Omental fat pad (tissue), 4 donors: Measurements from ENCODE around the gene BAZ1B. TPM values are rescaled to one million over a fixed set of nuclear protein-coding genes. Genes with fewer than 3 reads are reported as not detected.
"Not testable (repeated sequence)": the region's sequence is repeated elsewhere in the genome, so short reads cannot be mapped to it uniquely, and the experiment has no call there.

Experiments
- ATAC-seq: fragments of 150-250 bp; one replicate; pipeline ENCODE4 v1.9.1; 2016; ENCODE audit warnings: mild to moderate bottlenecking, moderate library complexity; ENCODE audit not compliant: low FRiP score
- DNase-seq: peaks from one replicate; pipeline ENCODE4 v3.0.0-alpha.2; 2019; ENCODE audit warnings: low spot score
- CTCF ChIP-seq, 3 donors: fragments of 450-650 bp; IDR thresholded peaks; one replicate each; pipeline ENCODE4 v1.5.1; 2016 to 2017; ENCODE audit warnings: antibody characterized with exemption in 3 of 3, mild to moderate bottlenecking in 3 of 3, moderate library complexity in 2 of 3
- total RNA-seq, 4 donors: library from RNA; depleted of rRNA; stranded (reverse); fragments of >200 nt; gene quantifications; one replicate each; pipeline ENCODE4 v1.1.0, GENCODE V29; 2016

Gene BAZ1B
- total RNA-seq, 4 donors from 2014 or later = 42.9 to 61.4 (median 54.9) TPM

- DNase-seq (no peak), ATAC-seq (no peak)
- TF ChIP-seq CTCF (IDR thresholded peaks at IDR 0.05) = no peak
These were observed 92.9 kb downstream of the BAZ1B start for GRCh38 chr7:73429215-73429614.

DNA sequence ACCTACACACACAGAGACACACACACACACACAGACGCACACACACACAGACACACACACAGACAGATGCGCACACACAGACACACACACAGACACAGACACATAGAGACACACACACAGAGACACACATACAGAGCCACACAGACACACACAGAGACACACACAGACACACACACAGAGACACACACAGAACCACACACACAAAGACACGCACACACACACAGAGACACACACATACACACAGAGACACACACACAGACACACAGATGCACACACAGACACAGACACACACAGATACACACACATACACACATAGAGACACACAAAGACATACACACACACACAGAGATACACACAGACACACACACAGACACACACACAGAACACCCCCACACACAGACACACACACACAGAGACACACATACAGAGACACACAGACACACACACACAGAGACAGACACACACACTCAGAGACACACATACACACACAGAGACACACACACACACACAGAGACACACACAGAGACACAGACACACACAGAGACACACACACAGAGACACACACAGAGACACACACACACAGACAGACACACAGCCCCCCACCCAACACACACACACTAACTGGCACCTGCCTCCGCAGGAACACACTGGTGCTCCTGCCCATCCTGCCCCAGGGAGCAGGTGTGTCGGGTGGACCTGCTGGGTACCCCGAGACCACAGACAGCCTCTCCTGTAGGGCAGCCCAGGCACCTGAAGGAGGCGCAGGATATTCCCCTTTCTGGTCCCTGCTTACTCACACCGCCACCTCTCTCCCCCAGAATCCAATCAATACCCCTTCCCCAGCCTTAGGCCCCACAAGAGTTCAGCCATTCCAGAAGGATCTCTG lies 93.9 kb downstream of the BAZ1B start:
- no peak for ATAC-seq
- no peak for TF ChIP-seq CTCF (IDR thresholded peaks at IDR 0.05)
- no peak for DNase-seq

GRCh38 chr7:73426016-73426415 lies 96.1 kb downstream of the BAZ1B start:
- no peak for TF ChIP-seq CTCF (IDR thresholded peaks at IDR 0.05)

GRCh38 chr7:73425356-73425983 lies 96.6 kb downstream of the BAZ1B start:
- no peak for DNase-seq
- no peak for TF ChIP-seq CTCF (IDR thresholded peaks at IDR 0.05)
- no peak for ATAC-seq

More at GRCh38 chr7:73426016-73426415, 96.1 kb downstream of the BAZ1B start:
- DNase-seq (no peak), ATAC-seq (no peak)

DNA sequence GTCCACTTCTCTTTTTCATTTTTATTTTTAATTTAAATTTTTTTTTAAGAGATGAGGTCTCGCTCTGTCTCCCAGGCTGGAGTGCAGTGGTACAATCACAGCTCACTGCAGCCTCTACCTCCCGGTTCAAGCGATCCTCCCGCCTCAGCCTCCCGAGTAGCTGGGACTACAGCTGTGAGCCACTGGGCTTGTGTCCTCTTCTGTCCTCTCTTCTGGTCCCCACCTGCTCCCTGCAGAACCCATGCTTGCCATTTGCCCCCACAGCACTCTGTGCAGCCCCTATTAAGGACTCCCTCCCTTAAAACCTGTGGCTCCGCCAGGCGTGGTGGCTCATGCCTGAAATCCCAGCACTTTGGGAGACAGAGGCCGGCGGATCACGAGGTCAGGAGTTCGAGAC lies 97.6 kb downstream of the BAZ1B start:
- TF ChIP-seq CTCF (IDR thresholded peaks at IDR 0.05) = no peak
- DNase-seq (no peak), ATAC-seq (no peak)

GRCh38 chr7:73423519-73424488 lies 98.3 kb downstream of the BAZ1B start:
- ATAC-seq = peak; percentile 33
- no peak for DNase-seq
- no peak for TF ChIP-seq CTCF (IDR thresholded peaks at IDR 0.05)

DNA sequence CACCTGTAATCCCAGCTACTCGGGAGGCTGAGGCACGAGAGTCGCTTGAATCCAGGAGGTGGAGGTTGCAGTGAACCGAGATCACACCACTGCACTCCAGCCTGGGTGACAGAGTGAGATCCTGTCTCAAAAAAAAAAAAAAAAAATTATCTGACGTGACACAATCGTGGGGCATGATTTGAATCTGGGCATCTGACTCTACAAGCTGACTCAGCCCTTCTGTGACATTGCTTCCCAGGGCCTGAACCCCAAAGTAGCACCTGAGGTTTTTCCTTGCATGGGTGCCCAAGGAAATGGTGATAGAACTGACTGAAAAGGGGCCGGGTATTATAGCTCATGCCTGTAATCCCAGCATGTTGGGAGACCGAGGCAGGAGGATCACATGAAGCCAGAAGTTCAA lies 101.5 kb downstream of the BAZ1B start:
- ATAC-seq, DNase-seq: not testable (repeated sequence)

GRCh38 chr7:73420016-73420415 lies 102.1 kb downstream of the BAZ1B start:
- not testable (repeated sequence) for ATAC-seq

More at GRCh38 chr7:73420016-73420415, 102.1 kb downstream of the BAZ1B start:
- DNase-seq = not testable (repeated sequence)
